Neural cell (in vitro differentiated cells): ENCODE results near the gene HLA-DPA1. TPM values are rescaled to one million over a fixed set of nuclear protein-coding genes. Genes with fewer than 3 reads are reported as not detected.

ENCODE experiments used
- H2AFZ ChIP-seq: fragments of 200-600, 300-800 bp; sonication (generic), shearing (Covaris generic); 2 replicates; pipeline ENCODE4 v1.6.0; 2014; ENCODE audit warnings: low read depth, mild to moderate bottlenecking, antibody characterized with exemption, low read length, moderate library complexity
- H3F3A ChIP-seq: fragments of 200-600 bp; shearing (Covaris generic); 2 replicates; pipeline ENCODE4 v1.6.1; 2016; ENCODE audit warnings: mild to moderate bottlenecking, moderate library complexity, mixed read lengths, antibody characterized with exemption, low read length; ENCODE audit not compliant: insufficient read depth, poor library complexity, severe bottlenecking
- H3K27ac ChIP-seq: fragments of 200-600, 300-800 bp; sonication (generic), shearing (Covaris generic); 2 replicates; pipeline ENCODE4 v1.5.1; 2014; ENCODE audit warnings: mild to moderate bottlenecking, low read length, moderate library complexity
- H3K27me3 ChIP-seq: fragments of 300-800, 200-600 bp; sonication (generic), shearing (Covaris generic); 2 replicates; pipeline ENCODE4 v1.6.0; 2014; ENCODE audit warnings: mild to moderate bottlenecking, low read depth, low read length, moderate library complexity; ENCODE audit not compliant: insufficient read depth
- H3K36me3 ChIP-seq: fragments of 300-800, 200-600 bp; sonication (generic), shearing (Covaris generic); 2 replicates; pipeline ENCODE4 v1.5.1; 2014; ENCODE audit warnings: mild to moderate bottlenecking, antibody characterized with exemption, low read length, moderate library complexity; ENCODE audit not compliant: insufficient read depth
- H3K4me2 ChIP-seq: fragments of 300-800, 200-600 bp; sonication (generic), shearing (Covaris generic); 2 replicates; pipeline ENCODE4 v1.6.0; 2014; ENCODE audit warnings: mild to moderate bottlenecking, low read length
- H3K4me3 ChIP-seq: fragments of 300-800, 200-600 bp; sonication (generic), shearing (Covaris generic); 2 replicates; pipeline ENCODE4 v1.5.1; 2014; ENCODE audit warnings: mild to moderate bottlenecking, low read length, moderate library complexity
- H3K79me2 ChIP-seq: fragments of 200-600 bp; shearing (Covaris generic); replicated peaks from 2 replicates; pipeline ENCODE4 v1.6.0; 2014; ENCODE audit warnings: mild to moderate bottlenecking, low read length, moderate library complexity; ENCODE audit not compliant: insufficient read depth
- H3K9ac ChIP-seq: fragments of 300-800, 200-600 bp; sonication (generic), shearing (Covaris generic); 2 replicates; pipeline ENCODE4 v1.6.1; 2016; ENCODE audit warnings: mild to moderate bottlenecking, low read length, mixed read lengths
- H3K9me2 ChIP-seq: fragments of 200-600 bp; shearing (Covaris generic); 2 replicates; pipeline ENCODE4 v1.6.1; 2016; ENCODE audit warnings: mild to moderate bottlenecking, low read length, mixed read lengths; ENCODE audit not compliant: insufficient read depth
- H3K9me3 ChIP-seq: fragments of 200-600, 300-800 bp; sonication (generic), shearing (Covaris generic); 2 replicates; pipeline ENCODE4 v1.6.1; 2016; ENCODE audit warnings: mild to moderate bottlenecking, mixed run types, low read length, moderate library complexity, mixed read lengths
- H4K20me1 ChIP-seq: fragments of 200-600 bp; shearing (Covaris generic); 2 replicates; pipeline ENCODE4 v1.6.1; 2016; ENCODE audit warnings: mild to moderate bottlenecking, mixed run types; ENCODE audit not compliant: insufficient read depth
- CTCF ChIP-seq: fragments of 450-650 bp; IDR thresholded peaks from 2 replicates; pipeline ENCODE4 v1.5.1; 2014; ENCODE audit warnings: antibody characterized with exemption, mild to moderate bottlenecking, moderate library complexity; ENCODE audit not compliant: poor library complexity, severe bottlenecking
- EP300 ChIP-seq: fragments of 450-650 bp; conservative IDR thresholded peaks from 2 replicates; pipeline ENCODE4 v1.6.1; 2014; ENCODE audit warnings: antibody characterized with exemption, mild to moderate bottlenecking, moderate library complexity; ENCODE audit not compliant: poor library complexity, severe bottlenecking
- EZH2 ChIP-seq: fragments of 200-600, 300-800 bp; shearing (Covaris generic), sonication (generic); IDR thresholded peaks from 2 replicates; pipeline ENCODE4 v1.6.1; 2014; ENCODE audit warnings: antibody characterized with exemption, low read length, borderline replicate concordance, mild to moderate bottlenecking; ENCODE audit not compliant: insufficient read depth, poor library complexity, severe bottlenecking
- MXI1 ChIP-seq: fragments of 450-650 bp; conservative IDR thresholded peaks from 2 replicates; pipeline ENCODE4 v1.6.1; 2014; ENCODE audit warnings: antibody characterized with exemption, mild to moderate bottlenecking; ENCODE audit not compliant: poor library complexity, severe bottlenecking
- POLR2AphosphoS5 ChIP-seq: IDR thresholded peaks from 2 replicates; pipeline ENCODE4 v1.6.1; 2012
- RAD21 ChIP-seq: fragments of 450-650 bp; conservative IDR thresholded peaks from 2 replicates; pipeline ENCODE4 v1.6.1; 2014; ENCODE audit warnings: antibody characterized with exemption, mild to moderate bottlenecking, moderate library complexity
- REST ChIP-seq: IDR thresholded peaks from 2 replicates; pipeline ENCODE4 v1.6.1; 2012; ENCODE audit warnings: borderline replicate concordance
- SMC3 ChIP-seq: fragments of 450-650 bp; conservative IDR thresholded peaks from 2 replicates; pipeline ENCODE4 v1.6.1; 2014; ENCODE audit warnings: antibody characterized with exemption, mild to moderate bottlenecking, moderate library complexity; ENCODE audit not compliant: poor library complexity
- TAF1 ChIP-seq: IDR thresholded peaks from 2 replicates; pipeline ENCODE4 v1.6.1; 2012; ENCODE audit warnings: low read depth
- polyA plus RNA-seq: library from polyadenylated mRNA; depleted of rRNA; stranded (reverse); fragments of >200 nt; gene quantifications from 2 replicates; pipeline ENCODE4 v1.2.3, GENCODE V29; 2014

Gene HLA-DPA1
- polyA plus RNA-seq, 1 donor from 2014 or later = not detected

GRCh38 chr6:33021917-33022316 is 51.5 kb downstream of the HLA-DPA1 start:
- no peak overlapping the region for H2AFZ ChIP-seq
- H3K79me2 ChIP-seq = no peaks in the 10 kb centered on the region
- no peaks in the 10 kb centered on the region for H3K36me3 ChIP-seq
- H3K9me2 ChIP-seq = no peaks in the 10 kb centered on the region
- H3K27ac ChIP-seq = no peak overlapping the region
- H3F3A ChIP-seq = no peaks in the 10 kb centered on the region
- H3K27me3 ChIP-seq = no peaks in the 10 kb centered on the region
- H3K4me3 ChIP-seq = no peak overlapping the region
- H3K9me3 ChIP-seq = no peaks in the 10 kb centered on the region
- no peaks in the 10 kb centered on the region for H4K20me1 ChIP-seq
- TF ChIP-seq REST (no peak), TAF1 (no peak), RAD21 (no peak), SMC3 (no peak), CTCF (no peak), POLR2AphosphoS5 (no peak), MXI1 (no peak)
- H3K9ac ChIP-seq = no peak overlapping the region
- H3K4me2 ChIP-seq = no peak overlapping the region

- Histone ChIP-seq H3K27ac (no peak overlapping the region), H4K20me1 (no peaks in the 10 kb centered on the region), H3K9ac (no peak overlapping the region), H3K4me3 (no peak overlapping the region), H2AFZ (no peak overlapping the region), H3F3A (no peaks in the 10 kb centered on the region), H3K79me2 (no peaks in the 10 kb centered on the region), H3K4me2 (no peak overlapping the region), H3K36me3 (no peaks in the 10 kb centered on the region), H3K9me2 (no peaks in the 10 kb centered on the region), H3K9me3 (no peaks in the 10 kb centered on the region), H3K27me3 (no peaks in the 10 kb centered on the region)
- TF ChIP-seq SMC3 = no peak
Observed at GRCh38 chr6:33019372-33019771, 54.1 kb downstream of the HLA-DPA1 start.

GRCh38 chr6:33018904-33019303 is 54.5 kb downstream of the HLA-DPA1 start:
- Histone ChIP-seq H3K9me2 (no peaks in the 10 kb centered on the region), H3K36me3 (no peaks in the 10 kb centered on the region), H3F3A (no peaks in the 10 kb centered on the region), H3K27me3 (no peaks in the 10 kb centered on the region), H3K4me2 (no peak overlapping the region), H3K4me3 (no peak overlapping the region), H3K9me3 (no peaks in the 10 kb centered on the region), H3K9ac (no peak overlapping the region), H3K27ac (no peak overlapping the region), H2AFZ (no peak overlapping the region), H4K20me1 (no peaks in the 10 kb centered on the region), H3K79me2 (no peaks in the 10 kb centered on the region)
- TF ChIP-seq RAD21 (no peak), REST (no peak), MXI1 (no peak), POLR2AphosphoS5 (no peak), CTCF (no peak), TAF1 (no peak), EP300 (no peak), SMC3 (no peak), EZH2 (no peak)
